SK-N-MC (cell line): ENCODE measurements around the gene SET.

ENCODE experiments used
- DNase-seq: peaks from one replicate; pipeline ENCODE4 v3.0.0-alpha.2; 2011; ENCODE audit warnings: low read depth, low spot score
- H3K27ac ChIP-seq: fragments of 200-600 bp; sonication (generic); 2 replicates; pipeline ENCODE4 v1.5.1; 2016; ENCODE audit warnings: mixed run types
- H3K36me3 ChIP-seq: fragments of 200-600 bp; sonication (generic); 2 replicates; pipeline ENCODE4 v1.6.1; 2017; ENCODE audit warnings: antibody characterized with exemption, low read length, mixed read lengths; ENCODE audit not compliant: insufficient read depth
- H3K4me3 ChIP-seq: fragments of 200-600 bp; sonication (generic); 2 replicates; pipeline ENCODE4 v1.5.1; 2016
- H3K9ac ChIP-seq: fragments of 200-600 bp; sonication (generic); 2 replicates; pipeline ENCODE4 v1.8.0; 2017; ENCODE audit warnings: mixed run types, mixed read lengths; ENCODE audit not compliant: insufficient read length
- H3K9me3 ChIP-seq: fragments of 200-600 bp; sonication (generic); 2 replicates; pipeline ENCODE4 v1.6.1; 2017; ENCODE audit warnings: low read depth, mild to moderate bottlenecking, antibody characterized with exemption, low read length, moderate library complexity, mixed read lengths
- EZH2 ChIP-seq: fragments of 200-600 bp; sonication (generic); IDR thresholded peaks from one replicate; pipeline ENCODE4 v1.6.1; 2017; ENCODE audit warnings: antibody characterized with exemption
- FOXP2 ChIP-seq: optimal IDR thresholded peaks from 2 replicates; pipeline ENCODE3; 2011; ENCODE audit warnings: mild to moderate bottlenecking, moderate library complexity; ENCODE audit not compliant: insufficient read depth; ENCODE audit errors: extremely low read length, control extremely low read depth
- POLR2AphosphoS5 ChIP-seq: IDR thresholded peaks from 2 replicates; pipeline ENCODE4 v1.6.1; 2012; ENCODE audit warnings: mild to moderate bottlenecking, low read depth, low read length, borderline replicate concordance

Gene SET

DNA sequence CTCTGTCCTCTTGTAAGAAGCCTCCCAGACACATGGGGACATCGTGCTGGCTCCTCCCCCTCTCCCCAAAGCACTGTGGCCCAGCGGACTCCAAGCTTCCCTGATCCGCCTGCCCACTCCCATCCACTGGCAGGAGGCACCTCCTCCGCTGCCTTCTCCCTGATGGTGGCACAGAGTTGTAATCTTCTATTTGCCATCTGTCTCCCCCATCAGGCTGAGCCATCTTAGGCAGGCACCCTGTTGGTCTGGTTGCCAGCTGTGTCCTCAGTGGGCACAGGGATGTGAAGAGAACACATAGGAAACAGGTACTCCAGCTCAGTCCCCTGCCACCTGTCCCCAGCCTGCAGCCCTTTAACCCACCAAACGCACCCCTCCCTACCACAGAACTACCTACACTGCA is 40.3 kb downstream of the SET start:
- Histone ChIP-seq H3K9me3 (no peaks in the 10 kb centered on the region), H3K36me3 (no peaks in the 10 kb centered on the region), H3K9ac (no peak overlapping the region), H3K4me3 (no peak overlapping the region), H3K27ac (no peak overlapping the region)
- TF ChIP-seq POLR2AphosphoS5 (no peak), FOXP2 (no peak), EZH2 (no peak)
- no peak for DNase-seq

DNA sequence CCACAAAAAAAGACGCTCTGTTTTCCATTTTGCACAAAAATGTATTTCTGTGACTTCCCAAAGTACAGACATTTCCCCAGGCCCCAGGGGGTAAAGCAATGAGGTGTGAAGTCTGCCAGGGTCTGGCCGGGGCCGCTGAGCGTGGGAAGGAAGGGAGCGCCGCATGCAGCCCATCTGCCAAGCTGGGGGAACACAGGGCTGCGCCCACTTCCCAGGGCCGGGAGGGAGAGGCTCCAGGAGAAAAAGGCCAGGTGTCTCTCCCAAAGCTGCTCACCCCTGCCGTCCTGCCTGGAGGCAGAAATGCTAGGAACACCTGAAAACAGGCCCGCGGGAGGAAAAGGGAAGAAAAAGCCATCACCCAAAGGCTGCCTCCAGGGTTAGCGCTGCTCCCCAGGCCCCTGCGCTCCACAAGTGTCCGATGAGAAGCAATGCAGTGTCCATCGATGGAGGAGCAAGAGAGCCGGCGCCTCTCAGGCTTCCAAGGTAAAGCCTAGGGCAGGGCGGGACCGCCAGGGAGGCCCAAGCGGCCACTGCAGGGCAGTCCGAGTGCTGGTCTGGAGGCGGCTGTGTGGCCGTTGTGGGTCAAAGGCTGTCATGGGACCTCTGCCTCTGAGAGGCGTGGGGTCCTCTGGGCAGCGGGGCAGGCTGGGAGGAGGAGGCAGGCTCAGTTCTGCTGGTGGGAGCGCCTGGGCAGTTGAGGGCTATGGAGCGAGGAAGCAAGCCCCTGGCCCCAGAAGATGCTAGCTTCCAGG is 40.9 kb downstream of the SET start:
- no peak overlapping the region for H3K9ac ChIP-seq
- H3K27ac ChIP-seq, result no peak overlapping the region
- DNase-seq, result no peak
- no peak overlapping the region for H3K4me3 ChIP-seq
- TF ChIP-seq FOXP2 (no peak), POLR2AphosphoS5 (no peak), EZH2 (no peak)
- H3K9me3 ChIP-seq, result no peaks in the 10 kb centered on the region
- no peaks in the 10 kb centered on the region for H3K36me3 ChIP-seq

DNA sequence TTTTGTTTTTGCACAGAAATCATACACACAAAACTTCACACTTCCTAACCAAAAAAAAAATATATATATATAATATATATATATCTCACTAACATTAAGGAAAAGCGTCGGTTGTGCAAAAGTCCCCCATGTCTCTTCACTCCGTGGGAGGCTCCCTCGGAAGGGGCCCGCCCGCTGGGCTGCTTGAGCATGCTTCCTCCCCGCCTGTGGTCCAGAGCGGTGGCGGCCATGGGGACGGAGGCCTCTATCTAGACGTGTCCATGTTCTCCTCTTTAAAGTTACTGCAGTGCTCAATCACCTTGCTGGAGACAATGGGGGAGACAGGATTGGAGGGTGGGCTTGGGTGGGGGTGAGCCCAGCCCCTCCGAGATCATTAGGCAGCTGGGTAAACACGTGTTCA is 42.1 kb downstream of the SET start:
- no peak overlapping the region for H3K4me3 ChIP-seq
- no peak overlapping the region for H3K27ac ChIP-seq
- H3K9ac ChIP-seq, result no peak overlapping the region
- H3K36me3 ChIP-seq, result no peaks in the 10 kb centered on the region
- TF ChIP-seq EZH2, result no peak
- TF ChIP-seq POLR2AphosphoS5, result no peak
- no peak for TF ChIP-seq FOXP2
- no peak for DNase-seq
- no peaks in the 10 kb centered on the region for H3K9me3 ChIP-seq

DNA sequence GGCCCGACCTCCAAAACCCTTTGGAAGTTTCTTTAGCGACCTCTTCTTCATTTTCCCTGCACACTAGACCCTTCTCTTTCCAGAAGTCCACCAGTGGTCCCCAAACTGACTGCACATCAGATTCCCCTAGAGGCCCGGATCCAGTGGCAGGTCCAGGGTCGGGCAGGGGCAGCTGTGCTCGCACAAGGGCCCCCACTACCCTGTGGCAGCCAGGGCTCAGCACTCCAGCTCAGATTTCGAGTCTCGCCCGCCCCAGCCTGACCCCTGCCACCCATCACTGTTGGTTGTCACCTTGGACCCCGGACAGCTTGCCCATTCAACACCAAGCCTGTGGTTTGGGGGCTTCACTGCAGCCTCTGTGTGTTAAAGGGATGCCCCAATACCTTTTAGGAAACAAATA is 42.7 kb downstream of the SET start:
- H3K9me3 ChIP-seq, result no peaks in the 10 kb centered on the region
- H3K9ac ChIP-seq, result no peak overlapping the region
- no peak for TF ChIP-seq POLR2AphosphoS5
- TF ChIP-seq FOXP2, result no peak
- TF ChIP-seq EZH2, result no peak
- no peak overlapping the region for H3K4me3 ChIP-seq
- no peak for DNase-seq
- no peak overlapping the region for H3K27ac ChIP-seq
- no peaks in the 10 kb centered on the region for H3K36me3 ChIP-seq

DNA sequence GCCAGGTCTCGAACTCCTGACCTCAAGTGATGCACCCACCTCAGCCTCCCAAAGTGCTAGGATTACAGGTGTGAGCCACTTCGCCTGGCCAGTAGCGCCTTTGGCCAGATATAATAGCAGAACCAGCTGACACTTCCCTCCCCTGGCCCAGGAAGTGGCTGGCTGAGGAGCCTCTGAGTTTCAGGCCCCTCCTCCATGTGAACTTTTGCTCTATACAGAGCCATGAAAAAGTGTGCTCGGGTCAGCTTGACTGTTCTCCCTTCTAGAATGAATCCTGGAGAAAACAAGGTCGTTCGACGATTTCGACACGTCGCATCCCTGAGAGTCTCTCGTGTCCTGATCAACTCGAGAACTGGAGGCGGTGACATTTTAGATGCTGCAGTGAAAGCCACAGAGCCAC is 43.6 kb downstream of the SET start:
- Histone ChIP-seq H3K27ac (no peak overlapping the region), H3K4me3 (no peak overlapping the region), H3K9ac (no peak overlapping the region), H3K9me3 (no peaks in the 10 kb centered on the region), H3K36me3 (no peaks in the 10 kb centered on the region)
- no peak for DNase-seq
- TF ChIP-seq FOXP2, result no peak
- TF ChIP-seq POLR2AphosphoS5, result no peak

DNA sequence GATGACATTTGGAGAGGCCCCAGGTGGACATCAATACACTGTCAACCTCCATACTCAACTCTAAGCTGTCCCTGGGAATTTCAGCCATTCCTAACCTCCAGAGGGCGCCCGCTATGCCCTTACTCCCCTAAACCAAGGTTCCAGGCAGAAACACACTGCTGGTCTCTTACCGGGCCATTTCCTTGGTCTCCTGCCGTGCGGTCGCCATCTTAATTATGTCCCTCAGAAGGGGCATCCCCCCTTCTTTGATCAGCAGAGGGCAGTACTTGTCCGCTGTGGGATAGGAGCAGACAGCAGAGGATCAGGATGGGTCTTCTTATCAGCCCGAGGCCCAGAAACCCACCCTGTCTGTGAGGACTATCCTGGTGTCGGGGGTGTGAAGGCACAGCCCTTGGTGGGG is 44.2 kb downstream of the SET start:
- H3K9me3 ChIP-seq, result no peaks in the 10 kb centered on the region
- no peak overlapping the region for H3K4me3 ChIP-seq
- no peaks in the 10 kb centered on the region for H3K36me3 ChIP-seq
- DNase-seq, result peak; percentile 18
- H3K9ac ChIP-seq, result no peak overlapping the region
- no peak overlapping the region for H3K27ac ChIP-seq
- TF ChIP-seq FOXP2, result no peak
- no peak for TF ChIP-seq POLR2AphosphoS5
- no peak for TF ChIP-seq EZH2

DNA sequence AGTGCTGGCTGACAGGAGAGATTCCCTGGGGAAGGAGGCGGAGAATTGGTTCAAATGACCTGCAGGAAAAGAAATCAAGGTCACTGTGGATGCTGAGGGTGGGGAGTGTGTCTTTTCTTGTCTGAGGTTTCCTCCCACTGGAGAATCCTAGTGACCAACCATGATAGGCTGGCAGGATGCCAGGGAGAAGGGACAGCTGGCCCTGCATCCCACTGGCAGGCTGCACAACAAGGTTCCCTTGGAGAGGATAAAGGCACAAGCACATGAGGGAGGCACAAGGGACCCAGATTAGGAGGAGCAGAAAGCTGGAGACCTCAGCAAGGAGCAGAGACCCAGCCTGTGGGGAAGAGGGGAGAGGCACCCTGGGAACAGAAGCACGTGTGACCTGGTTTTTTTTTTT is 46.4 kb downstream of the SET start:
- no peaks in the 10 kb centered on the region for H3K36me3 ChIP-seq
- 0 out of 2 replicates have a peak overlapping the region, but pooled peaks have one; percentile 9 for H3K27ac ChIP-seq
- no peaks in the 10 kb centered on the region for H3K9me3 ChIP-seq
- H3K4me3 ChIP-seq, result no peak overlapping the region
- TF ChIP-seq EZH2, result no peak
- no peak for TF ChIP-seq FOXP2
- no peak for TF ChIP-seq POLR2AphosphoS5
- H3K9ac ChIP-seq, result no peak overlapping the region
- no peak for DNase-seq

- TF ChIP-seq FOXP2 (no peak), POLR2AphosphoS5 (no peak), EZH2 (no peak)
- no peaks in the 10 kb centered on the region for H3K9me3 ChIP-seq
- no peaks in the 10 kb centered on the region for H3K36me3 ChIP-seq
- H3K9ac ChIP-seq, result no peak overlapping the region
- no peak for DNase-seq
- H3K27ac ChIP-seq, result no peak overlapping the region
- H3K4me3 ChIP-seq, result no peak overlapping the region
Measured at GRCh38 chr9:128742401-128742800, 53.4 kb downstream of the SET start.

GRCh38 chr9:128743421-128743820 is 54.4 kb downstream of the SET start:
- H3K36me3 ChIP-seq, result no peaks in the 10 kb centered on the region

More at GRCh38 chr9:128743421-128743820, 54.4 kb downstream of the SET start:
- DNase-seq, result no peak
- H3K9ac ChIP-seq, result no peak overlapping the region
- no peak overlapping the region for H3K27ac ChIP-seq
- TF ChIP-seq POLR2AphosphoS5, result no peak
- no peak for TF ChIP-seq EZH2
- no peak for TF ChIP-seq FOXP2
- no peak overlapping the region for H3K4me3 ChIP-seq
- no peaks in the 10 kb centered on the region for H3K9me3 ChIP-seq
